Stimulated activated CD4-positive, alpha-beta T cell treated with anti-CD3 and anti-CD28 coated beads, Interleukin-2, amount 100 ng/mL, for 4 hours (primary cell): Measurements from ENCODE around the gene ANKLE1.
"Not testable (repeated sequence)": the region's sequence is repeated elsewhere in the genome, so short reads cannot be mapped to it uniquely, and the experiment has no call there.

Experiments
- DNase-seq: peaks from one replicate; pipeline ENCODE4 v3.0.0-alpha.2; 2020; ENCODE audit warnings: low read depth

The ANKLE1 gene

GRCh38 chr19:17282488-17283125 lies 906 bp downstream of the ANKLE1 start:
- DNase-seq: peak; percentile 65

GRCh38 chr19:17283504-17283996 lies 1.8 kb downstream of the ANKLE1 start:
- DNase-seq: no peak

GRCh38 chr19:17285415-17286135 lies 3.9 kb downstream of the ANKLE1 start:
- DNase-seq: no peak

- no peak for DNase-seq
These were observed 4.6 kb downstream of the ANKLE1 start for GRCh38 chr19:17286263-17286662.

GRCh38 chr19:17286752-17287151 lies 5.1 kb downstream of the ANKLE1 start:
- DNase-seq: no peak

- DNase-seq: no peak
These were observed 7.8 kb downstream of the ANKLE1 start for GRCh38 chr19:17289489-17289888.

- peak; percentile 58 for DNase-seq
These were observed 10.8 kb downstream of the ANKLE1 start for GRCh38 chr19:17292301-17293074.

- no peak for DNase-seq
These were observed 11.9 kb downstream of the ANKLE1 start for GRCh38 chr19:17293605-17294004.

- no peak for DNase-seq
These were observed 12.6 kb downstream of the ANKLE1 start for GRCh38 chr19:17294051-17294891.

- DNase-seq: not testable (repeated sequence)
These were observed 13.8 kb downstream of the ANKLE1 start for GRCh38 chr19:17295551-17295950.

- no peak for DNase-seq
These were observed 14.6 kb downstream of the ANKLE1 start for GRCh38 chr19:17296273-17296672.

- DNase-seq: no peak
These were observed 15.3 kb downstream of the ANKLE1 start for GRCh38 chr19:17296976-17297375.

GRCh38 chr19:17300992-17301619 lies 19.4 kb downstream of the ANKLE1 start:
- no peak for DNase-seq

- no peak for DNase-seq
These were observed 20.9 kb downstream of the ANKLE1 start for GRCh38 chr19:17302391-17303166.

- DNase-seq: peak; percentile 89
These were observed 21.7 kb downstream of the ANKLE1 start, which contains the start of gene ABHD8 for GRCh38 chr19:17303167-17303939. Gene ABHD8 (minus strand): TSS chr19:17303425. CDS start chr19:17301616, 1,809 bp downstream.

GRCh38 chr19:17303940-17304267 lies 22.2 kb downstream of the ANKLE1 start:
- DNase-seq: no peak

- no peak for DNase-seq
These were observed 22.9 kb downstream of the ANKLE1 start for GRCh38 chr19:17304386-17305215.

- DNase-seq: no peak
These were observed 23.5 kb downstream of the ANKLE1 start for GRCh38 chr19:17305216-17305516.
